H1 (cell line): ENCODE results near the gene IP6K1. TPM values are rescaled to one million over a fixed set of nuclear protein-coding genes. Genes with fewer than 3 reads are reported as not detected.

Source experiments
- CTCF ChIA-PET: fragments of 300-600 bp; sonication (Branson Sonifier 250); formaldehyde crosslinking; loops from one replicate; lab custom pipeline; 2021; ENCODE audit not compliant: partially characterized antibody; lab: Charles Lee
- POLR2A ChIA-PET: fragments of 300-600 bp; sonication (Branson Sonifier 250); formaldehyde crosslinking; loops from one replicate; lab custom pipeline; 2021; ENCODE audit warnings: inconsistent platforms; ENCODE audit not compliant: partially characterized antibody; lab: Charles Lee
- DNase-seq, 2 experiments: peaks; one replicate each; pipeline versions ENCODE4 v3.0.0 to v3.0.0-alpha.2; 2010 to 2022; ENCODE audit warnings: low spot score in 2 of 2, low read depth in 1 of 2, mixed read lengths in 1 of 2
- FAIRE-seq: peaks from 2 replicates; lab custom pipeline; 2011; peaks lifted over from hg19 to GRCh38; lab: Jason Lieb, UNC
- H2AFZ ChIP-seq: 2 replicates; pipeline ENCODE4 v1.8.1; 2012; ENCODE audit warnings: low read length, inconsistent platforms
- H2AK5ac ChIP-seq: 2 replicates; pipeline ENCODE4 v1.6.1; 2013; ENCODE audit warnings: low read depth, low read length
- H2BK120ac ChIP-seq: replicated peaks from 2 replicates; pipeline ENCODE3; 2013; ENCODE audit warnings: low read depth, low read length, inconsistent platforms
- H2BK12ac ChIP-seq: 2 replicates; pipeline ENCODE4 v1.6.1; 2013; ENCODE audit warnings: low read depth, low read length
- H2BK15ac ChIP-seq: 2 replicates; pipeline ENCODE4 v1.6.1; 2013; ENCODE audit warnings: low read length
- H2BK20ac ChIP-seq: 2 replicates; pipeline ENCODE4 v1.6.1; 2013; ENCODE audit warnings: low read length
- H2BK5ac ChIP-seq: 2 replicates; pipeline ENCODE4 v1.6.1; 2013; ENCODE audit warnings: low read depth, low read length
- H3K14ac ChIP-seq: 2 replicates; pipeline ENCODE4 v1.6.1; 2013; ENCODE audit warnings: inconsistent platforms; ENCODE audit not compliant: insufficient read length
- H3K18ac ChIP-seq: 2 replicates; pipeline ENCODE4 v1.6.1; 2013; ENCODE audit warnings: low read length; ENCODE audit errors: extremely low read depth
- H3K23ac ChIP-seq: 2 replicates; pipeline ENCODE4 v1.6.1; 2013; ENCODE audit warnings: inconsistent platforms; ENCODE audit not compliant: insufficient read length
- H3K23me2 ChIP-seq: 2 replicates; pipeline ENCODE4 v1.6.1; 2013; ENCODE audit warnings: low read depth, low read length
- H3K27ac ChIP-seq: 2 replicates; pipeline ENCODE4 v1.6.1; 2011; ENCODE audit warnings: low read depth, low read length, inconsistent platforms
- H3K27me3 ChIP-seq, 4 experiments: replicated peaks in 1 of 4; 1 replicate in 1 of 4; 2 replicates in 3 of 4; pipeline versions ENCODE4 v1.6.1 to v1.8.1; 2011 to 2013; ENCODE audit warnings: low read length in 3 of 4, mild to moderate bottlenecking in 3 of 4, inconsistent platforms in 2 of 4, mixed read lengths in 2 of 4, moderate library complexity in 1 of 4; ENCODE audit not compliant: control insufficient read depth in 3 of 4, insufficient read depth in 3 of 4; ENCODE audit errors: extremely low read depth in 1 of 4
- H3K36me3 ChIP-seq, 4 experiments: 2 replicates each; pipeline versions ENCODE4 v1.6.1 to v1.8.1; 2011 to 2013; ENCODE audit warnings: mild to moderate bottlenecking in 4 of 4, low read length in 3 of 4, moderate library complexity in 2 of 4, control low read depth in 1 of 4, inconsistent platforms in 1 of 4; ENCODE audit not compliant: insufficient read depth in 4 of 4, control insufficient read depth in 2 of 4
- H3K4ac ChIP-seq: replicated peaks from 2 replicates; pipeline ENCODE3; 2013; ENCODE audit warnings: low read length, low read depth, mixed read lengths, inconsistent platforms; ENCODE audit not compliant: insufficient read length
- H3K4me1 ChIP-seq, 4 experiments: replicated peaks in 1 of 4; 1 replicate in 1 of 4; 2 replicates in 3 of 4; pipeline versions ENCODE4 v1.6.1 to v1.8.1; 2011 to 2013; ENCODE audit warnings: low read length in 3 of 4, inconsistent platforms in 2 of 4, mixed read lengths in 1 of 4; ENCODE audit not compliant: insufficient read depth in 4 of 4, control insufficient read depth in 3 of 4
- H3K4me2 ChIP-seq, 2 experiments: 2 replicates each; pipeline versions ENCODE4 v1.6.1 to v1.8.1; 2011 to 2013; ENCODE audit warnings: low read depth in 2 of 2, low read length in 2 of 2, control low read depth in 1 of 2, inconsistent platforms in 1 of 2, mild to moderate bottlenecking in 1 of 2; ENCODE audit not compliant: insufficient read depth in 1 of 2
- H3K4me3 ChIP-seq, 4 experiments: fragments of 200-600, 300-600 bp in 1 of 4; sonication (generic), shearing (Covaris generic), sonication (Bioruptor Twin) in 1 of 4; 2 replicates each; pipeline versions ENCODE4 v1.5.1 to v1.8.1; 2011 to 2016; ENCODE audit warnings: low read length in 4 of 4, low read depth in 3 of 4, control low read depth in 2 of 4, inconsistent platforms in 2 of 4, mild to moderate bottlenecking in 2 of 4, mixed read lengths in 1 of 4, moderate library complexity in 1 of 4; ENCODE audit not compliant: insufficient read depth in 2 of 4; ENCODE audit errors: extremely low read depth in 1 of 4
- H3K56ac ChIP-seq: replicated peaks from 2 replicates; pipeline ENCODE3; 2013; ENCODE audit warnings: low read depth, mild to moderate bottlenecking, mixed read lengths, low read length, inconsistent platforms; ENCODE audit not compliant: insufficient read length
- H3K79me1 ChIP-seq: 2 replicates; pipeline ENCODE4 v1.6.1; 2013; ENCODE audit warnings: low read depth, low read length, control low read depth
- H3K79me2 ChIP-seq, 2 experiments: 2 replicates each; pipeline versions ENCODE4 v1.6.1 to v1.8.1; 2012 to 2013; ENCODE audit warnings: low read length in 2 of 2, mild to moderate bottlenecking in 2 of 2, inconsistent platforms in 1 of 2; ENCODE audit not compliant: insufficient read depth in 2 of 2, control insufficient read depth in 1 of 2
- H3K9ac ChIP-seq, 4 experiments: replicated peaks in 1 of 4; 1 replicate in 1 of 4; 2 replicates in 3 of 4; pipeline versions ENCODE4 v1.6.1 to v1.8.1; 2011 to 2013; ENCODE audit warnings: low read depth in 3 of 4, low read length in 3 of 4, control low read depth in 2 of 4, mild to moderate bottlenecking in 2 of 4, moderate library complexity in 2 of 4, inconsistent platforms in 1 of 4; ENCODE audit errors: extremely low read depth in 1 of 4
- H3K9me3 ChIP-seq, 2 experiments: 2 replicates each; pipeline versions ENCODE4 v1.6.1 to v1.8.1; 2012 to 2013; ENCODE audit warnings: mild to moderate bottlenecking in 2 of 2, moderate library complexity in 2 of 2, control low read depth in 1 of 2, inconsistent platforms in 1 of 2, low read depth in 1 of 2, low read length in 1 of 2, mixed read lengths in 1 of 2; ENCODE audit not compliant: insufficient read depth in 2 of 2
- H4K20me1 ChIP-seq, 2 experiments: replicated peaks in 1 of 2; 2 replicates each; pipeline versions ENCODE3 to v1.8.1; 2011 to 2013; ENCODE audit warnings: inconsistent platforms in 2 of 2, low read length in 2 of 2, mild to moderate bottlenecking in 1 of 2; ENCODE audit not compliant: insufficient read depth in 2 of 2, control insufficient read depth in 1 of 2
- H4K5ac ChIP-seq: 2 replicates; pipeline ENCODE4 v1.6.1; 2013; ENCODE audit warnings: low read length, low read depth, mixed read lengths, inconsistent platforms; ENCODE audit not compliant: insufficient read length
- H4K8ac ChIP-seq: 2 replicates; pipeline ENCODE4 v1.8.0; 2013; ENCODE audit warnings: mild to moderate bottlenecking, moderate library complexity, low read length, inconsistent platforms; ENCODE audit not compliant: insufficient read depth; ENCODE audit errors: extremely low read depth
- H4K91ac ChIP-seq: replicated peaks from 2 replicates; pipeline ENCODE3; 2013; ENCODE audit warnings: low read length, mixed read lengths, inconsistent platforms; ENCODE audit not compliant: insufficient read length
- EP300 ChIP-seq, 2 experiments: IDR thresholded peaks; 1 replicate in 1 of 2; 2 replicates in 1 of 2; pipeline ENCODE4 v1.6.1; 2011 to 2012; ENCODE audit warnings: low read depth in 2 of 2, low read length in 2 of 2, mild to moderate bottlenecking in 2 of 2, borderline replicate concordance in 1 of 2, inconsistent platforms in 1 of 2, moderate library complexity in 1 of 2
- RFX5 ChIP-seq: IDR thresholded peaks from 2 replicates; pipeline ENCODE4 v1.6.1; 2011; ENCODE audit warnings: low read depth, low read length, improper control_type of control experiment, borderline replicate concordance
- SIX5 ChIP-seq: IDR thresholded peaks from 2 replicates; pipeline ENCODE4 v1.6.1; 2011; ENCODE audit warnings: mild to moderate bottlenecking, low read depth, low read length
- TCF12 ChIP-seq: IDR thresholded peaks from 2 replicates; pipeline ENCODE4 v1.6.1; 2011; ENCODE audit warnings: low read depth, mild to moderate bottlenecking, low read length
- WGBS, 2 experiments: shearing (Covaris generic) in 1 of 2; methylation state at CpG; one replicate each; pipeline versions ENCODE4 v1.1.6 to v1.1.7; 2013 to 2015; ENCODE audit warnings: low lambda C conversion rate in 2 of 2, mixed read lengths in 2 of 2, inconsistent platforms in 1 of 2, low coverage in 1 of 2, missing lambda C conversion rate in 1 of 2; ENCODE audit not compliant: insufficient replicate concordance in 2 of 2, insufficient coverage in 1 of 2, insufficient read length in 1 of 2; ENCODE audit errors: extremely low coverage in 1 of 2, missing lambda C conversion rate in 1 of 2; 5-methylcytosine and 5-hydroxymethylcytosine counted together
- polyA plus RNA-seq, 7 experiments: library from polyadenylated mRNA; depleted of rRNA in 3 of 7; stranded (reverse) in 5 of 7; unstranded in 2 of 7; fragments of >200 nt in 5 of 7; fragments of 200-250 nt in 2 of 7; gene quantifications; 1 replicate in 5 of 7; 2 replicates in 1 of 7; 4 replicates in 1 of 7; pipeline versions ENCODE4 v1.2.1 to v1.2.3, GENCODE V29; 2011 to 2013; ENCODE audit warnings: missing spikeins in 2 of 7, mixed read lengths in 2 of 7
- total RNA-seq: library from RNA; stranded (reverse); fragmentation: NEBNext Ultra II Directional; extraction: Animal tissue kit (Norgen Biotek cat#: 25700); gene quantifications from 2 replicates; pipeline ENCODE4 v1.2.1, GENCODE V29; 2021

The IP6K1 gene
- total and polyA plus RNA-seq, 2 of the 8 experiments (the other 6 are each of a cell fraction or from before 2014, with no cell fraction given): 31.5 to 35.2 TPM

DNA sequence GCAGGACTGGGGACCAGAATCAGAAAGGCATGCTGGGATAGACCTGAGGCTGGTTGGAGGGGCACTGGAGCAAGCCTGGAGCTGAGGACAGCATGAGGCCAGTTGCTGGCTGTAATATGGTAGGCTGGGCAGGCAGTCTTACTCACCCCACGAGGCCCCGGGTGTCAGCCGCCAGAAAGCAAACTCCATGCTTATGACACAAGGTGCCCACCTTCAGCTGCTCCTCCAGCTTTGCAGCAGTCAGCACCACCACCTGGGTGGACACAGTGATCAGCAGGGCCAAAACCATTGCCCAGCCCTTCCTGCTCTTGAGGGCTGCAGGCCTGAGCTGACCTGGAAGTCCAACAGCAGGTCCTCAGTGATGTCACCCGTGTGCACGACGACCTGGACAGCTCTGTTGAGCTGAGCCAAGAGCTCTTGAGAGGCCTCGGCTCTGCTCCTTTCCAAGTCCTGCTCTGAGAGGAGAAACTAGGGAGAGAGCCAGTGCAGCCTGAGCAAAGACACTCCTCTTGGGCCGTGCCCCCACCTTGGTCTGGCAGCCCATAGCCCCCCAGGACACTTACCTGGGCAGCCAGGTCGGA, 26.7 kb upstream of the IP6K1 start:
- POLR2A ChIA-PET: no interaction called here
- Histone ChIP-seq H2BK15ac (no peak overlapping the region), H3K79me1 (no peaks in the 10 kb centered on the region; the same call in 1 of the 2 replicates), H2BK12ac (0 out of 2 replicates have a peak overlapping the region, but pooled peaks have one; percentile 39), H3K79me2 (no peaks in the 10 kb centered on the region), H2AFZ (no peak overlapping the region), H3K36me3 (no peaks in the 10 kb centered on the region), H4K5ac (no peak overlapping the region), H3K23ac (no peak overlapping the region), H2BK120ac (no peak overlapping the region), H2BK20ac (no peak overlapping the region), H3K4me1 (no peaks in the 10 kb centered on the region), H3K56ac (no peak overlapping the region), H3K23me2 (no peaks in the 10 kb centered on the region), H3K27ac (no peak overlapping the region)
- FAIRE-seq: no peak
- no peak for TF ChIP-seq RFX5
- TF ChIP-seq EP300 (IDR thresholded peaks at IDR 0.05; ENCODE audit: borderline replicate concordance in 1 of 2, low read depth in 2 of 2, low read length in 2 of 2): no peak
- TF ChIP-seq TCF12: no peak
- TF ChIP-seq SIX5: no peak
- TF ChIP-seq, all 59 proteins: peak for 0
- Histone ChIP-seq H3K4ac (no peak overlapping the region), H3K4me3 (no peak overlapping the region), H3K9ac (no peak overlapping the region), H3K27me3 (peaks cover 0 to 3% (median 0%) of the 10 kb centered on the region in 4 experiments; a peak in 1 of 7 replicates), H2BK5ac (no peak overlapping the region), H2AK5ac (no peak overlapping the region), H4K91ac (no peak overlapping the region), H3K14ac (no peak overlapping the region), H3K9me3 (no peaks in the 10 kb centered on the region), H4K8ac (no peak overlapping the region), H3K18ac (no peak overlapping the region), H3K4me2 (no peak overlapping the region), H4K20me1 (no peaks in the 10 kb centered on the region)
- no peak for DNase-seq
- WGBS, 2 experiments: 88% methylated on average over 9 of the region's 9 CpGs; no CpG with 5 or more reads in 1 of the 2 experiments
- CTCF ChIA-PET: interaction anchor here (0.8 to 17.0 kb wide), 7 partner anchors 7 to 112 kb away, joined by 3 to 266 read pairs (median 4); partner anchors contain the start of gene INKA1
